Epithelial cell of umbilical artery (primary cell): ENCODE results near the gene UGT2A3. TPM values are rescaled to one million over a fixed set of nuclear protein-coding genes. Genes with fewer than 3 reads are reported as not detected.

Experiments used
- total RNA-seq: library from RNA; depleted of rRNA; stranded (reverse); fragments of >200 nt; gene quantifications from 2 replicates; pipeline ENCODE4 v1.2.3, GENCODE V29; 2014

The UGT2A3 gene
- total RNA-seq: not detected in 2 replicates

GRCh38 chr4:68951078-68951805 lies at the start of gene UGT2A3:
Gene UGT2A3, minus strand, starts transcription at chr4:68951804. Its CDS starts 44 bp downstream, at chr4:68951760.

Other genes with a start within 250 kb of the UGT2A3 start
- gene UGT2B10, start 135.8 kb downstream of the UGT2A3 start, total RNA-seq: not detected in 2 replicates
- gene UGT2B7, start 144.7 kb upstream of the UGT2A3 start, total RNA-seq: not detected in 2 replicates